Measurements from ENCODE around the gene RBP4.

- TF ChIP-seq MYNN (IDR thresholded peaks at IDR 0.05) (no peak), MYNN (CRISPR knock-in tag; IDR thresholded peaks at IDR 0.05) (no peak), GABPA (tag; conservative IDR thresholded peaks at IDR 0.05; ENCODE audit: low read depth) (no peak), POLR2A (conservative IDR thresholded peaks at IDR 0.05) (no peak), GATAD2A (IDR thresholded peaks at IDR 0.05) (no peak), MAFK (IDR thresholded peaks at IDR 0.05; ENCODE audit: low read length) (no peak), MNT (conservative IDR thresholded peaks at IDR 0.05) (no peak), ATF3 (IDR thresholded peaks at IDR 0.05) (no peak), ATF3 (CRISPR knock-in tag; conservative IDR thresholded peaks at IDR 0.05) (no peak), BACH1 (tag; IDR thresholded peaks at IDR 0.05) (no peak), NCOR1 (IDR thresholded peaks at IDR 0.05) (no peak), REST (IDR thresholded peaks at IDR 0.05; ENCODE audit: borderline replicate concordance) (no peak), REST (CRISPR knock-in tag; IDR thresholded peaks at IDR 0.05; ENCODE audit: low read depth) (no peak), ZNF324 (CRISPR knock-in tag; IDR thresholded peaks at IDR 0.05) (no peak), CREB1 (IDR thresholded peaks at IDR 0.05) (no peak), CREB1 (CRISPR knock-in tag; IDR thresholded peaks at IDR 0.05) (no peak)
- TF ChIP-seq, protein P1, sequence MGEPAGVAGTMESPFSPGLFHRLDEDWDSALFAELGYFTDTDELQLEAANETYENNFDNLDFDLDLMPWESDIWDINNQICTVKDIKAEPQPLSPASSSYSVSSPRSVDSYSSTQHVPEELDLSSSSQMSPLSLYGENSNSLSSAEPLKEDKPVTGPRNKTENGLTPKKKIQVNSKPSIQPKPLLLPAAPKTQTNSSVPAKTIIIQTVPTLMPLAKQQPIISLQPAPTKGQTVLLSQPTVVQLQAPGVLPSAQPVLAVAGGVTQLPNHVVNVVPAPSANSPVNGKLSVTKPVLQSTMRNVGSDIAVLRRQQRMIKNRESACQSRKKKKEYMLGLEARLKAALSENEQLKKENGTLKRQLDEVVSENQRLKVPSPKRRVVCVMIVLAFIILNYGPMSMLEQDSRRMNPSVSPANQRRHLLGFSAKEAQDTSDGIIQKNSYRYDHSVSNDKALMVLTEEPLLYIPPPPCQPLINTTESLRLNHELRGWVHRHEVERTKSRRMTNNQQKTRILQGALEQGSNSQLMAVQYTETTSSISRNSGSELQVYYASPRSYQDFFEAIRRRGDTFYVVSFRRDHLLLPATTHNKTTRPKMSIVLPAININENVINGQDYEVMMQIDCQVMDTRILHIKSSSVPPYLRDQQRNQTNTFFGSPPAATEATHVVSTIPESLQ (CRISPR knock-in tag; IDR thresholded peaks at IDR 0.05) = no peak
Measured at GRCh38 chr10:93593254-93593653, 7.8 kb downstream of the RBP4 start.
